HG02678 (cell line): ENCODE results near the gene EXOC4.

ENCODE experiments used
- ATAC-seq: cut with Tn5 transposase; IDR thresholded peaks from one replicate; pipeline ENCODE4 v1.9.1; 2021; ENCODE audit warnings: mild to moderate bottlenecking, moderate library complexity; ENCODE audit not compliant: unreplicated experiment

EXOC4 gene

DNA sequence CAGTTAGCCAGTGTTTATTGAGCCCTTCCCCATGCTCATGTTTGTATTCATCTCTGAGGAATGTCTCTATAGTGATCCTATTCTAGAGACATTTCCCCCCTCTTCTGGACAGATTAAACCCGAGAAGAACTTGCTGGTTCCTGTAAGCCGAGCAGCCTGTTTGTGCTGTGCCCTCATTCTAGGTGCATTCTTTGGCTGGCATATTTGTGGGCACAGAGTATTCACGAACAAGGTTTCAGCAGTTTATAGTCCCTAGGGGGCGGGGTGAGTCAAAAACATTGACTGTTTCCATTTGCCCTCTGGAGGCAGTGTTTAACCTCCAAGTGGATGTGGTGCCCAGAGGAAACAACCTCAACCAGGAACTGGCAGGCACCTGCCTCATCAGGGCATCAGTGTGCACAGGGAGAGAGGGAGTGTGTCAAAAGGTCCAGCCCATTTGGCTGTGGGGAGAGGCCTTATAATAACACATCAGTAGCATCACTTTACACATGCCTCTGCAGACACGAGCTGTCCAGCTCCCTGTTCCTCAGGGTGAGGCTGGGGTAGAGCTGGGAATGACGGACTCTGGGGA, 600.9 kb downstream of the EXOC4 start:
- peak; percentile 59 for ATAC-seq

DNA sequence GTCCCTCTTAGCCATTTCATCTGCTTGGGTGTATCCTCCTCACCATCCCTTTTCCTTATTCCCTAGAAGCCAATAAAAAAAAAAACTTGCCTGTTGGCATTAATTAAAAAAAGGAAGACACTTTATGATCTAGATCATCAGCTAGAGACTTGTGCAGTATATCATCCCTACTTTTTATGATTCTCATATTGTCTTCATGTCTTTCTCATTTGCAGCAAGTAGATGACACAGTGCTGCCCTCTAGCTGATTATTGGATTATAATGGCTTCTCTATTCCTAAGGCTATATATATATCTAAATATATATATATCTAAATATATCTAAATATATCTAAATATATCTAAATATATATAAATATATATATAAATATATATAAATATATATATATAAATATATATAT, 601.9 kb downstream of the EXOC4 start:
- ATAC-seq: no peak

DNA sequence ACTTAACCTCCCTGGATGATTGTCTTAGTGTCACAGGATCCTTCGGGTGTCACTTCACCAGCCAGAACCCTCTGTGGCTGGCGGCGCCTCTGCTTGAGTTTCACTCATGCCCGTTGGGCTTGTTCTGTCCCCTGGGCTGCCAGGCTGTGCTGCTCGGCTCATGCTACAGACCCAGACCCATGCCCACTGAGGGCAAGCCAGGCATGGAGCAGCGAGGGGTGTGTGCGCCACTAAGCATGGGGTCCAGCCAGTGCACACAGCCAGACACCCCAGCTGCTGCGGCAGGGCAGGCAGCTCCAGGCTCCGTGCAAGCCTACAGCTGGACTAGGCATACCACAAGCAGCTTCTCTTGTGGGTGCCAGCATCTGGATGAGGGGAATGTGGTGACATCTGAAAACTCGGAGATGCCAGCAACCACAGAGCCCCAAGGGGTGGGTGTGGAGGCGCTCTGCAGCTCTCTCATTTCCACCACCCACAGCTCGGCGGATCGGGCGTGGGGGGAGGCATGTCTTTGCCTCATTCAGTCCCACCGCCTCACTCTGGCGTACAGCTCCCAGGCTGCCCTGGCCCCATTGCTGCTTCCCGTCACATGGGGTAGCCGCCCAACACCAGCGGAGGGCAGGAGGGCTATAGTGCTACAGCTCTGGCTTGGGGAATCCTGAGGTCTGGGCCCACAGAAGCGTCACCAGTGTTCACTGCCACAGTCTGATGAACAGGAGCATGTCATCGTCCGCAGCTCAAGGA, 604.7 kb downstream of the EXOC4 start:
- ATAC-seq: no peak

DNA sequence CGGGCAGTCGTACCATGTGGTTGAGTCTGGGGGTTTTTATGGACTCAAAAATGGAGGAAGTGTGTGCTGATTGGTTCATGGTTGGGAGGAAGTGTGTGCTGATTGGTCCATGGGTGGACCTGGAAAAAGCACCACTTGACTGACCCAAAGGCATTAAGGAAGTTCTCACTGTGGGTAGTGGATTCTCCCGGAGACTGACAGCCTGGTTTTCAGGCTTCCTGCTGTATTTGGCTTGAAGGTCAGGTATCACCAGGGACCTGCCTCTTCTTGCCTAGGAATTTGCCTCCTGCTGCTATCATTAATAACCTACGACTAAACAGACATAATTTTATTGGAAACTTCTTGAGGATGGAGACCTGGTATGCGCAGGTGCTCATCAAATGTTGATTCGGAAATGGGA, 605.4 kb downstream of the EXOC4 start:
- no peak for ATAC-seq

DNA sequence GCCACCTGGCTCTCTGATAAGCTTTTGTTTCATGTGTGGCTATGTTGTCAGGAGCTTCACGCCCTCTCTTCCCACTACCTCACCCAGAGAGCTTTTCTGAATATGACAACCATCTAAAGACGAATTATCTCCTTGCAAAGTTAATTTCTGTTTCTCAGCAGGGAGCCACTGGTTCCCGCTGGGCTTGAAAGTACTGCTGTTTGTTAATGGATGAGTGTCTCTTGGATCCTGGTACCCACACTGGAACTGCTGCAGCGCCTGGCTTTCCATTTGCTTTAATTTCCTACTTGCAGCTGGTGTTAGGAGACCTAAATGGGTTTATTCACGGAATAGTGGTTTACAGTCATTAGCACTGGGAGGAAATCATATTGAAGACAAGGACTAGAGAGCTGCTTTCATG, 606.4 kb downstream of the EXOC4 start:
- no peak for ATAC-seq

DNA sequence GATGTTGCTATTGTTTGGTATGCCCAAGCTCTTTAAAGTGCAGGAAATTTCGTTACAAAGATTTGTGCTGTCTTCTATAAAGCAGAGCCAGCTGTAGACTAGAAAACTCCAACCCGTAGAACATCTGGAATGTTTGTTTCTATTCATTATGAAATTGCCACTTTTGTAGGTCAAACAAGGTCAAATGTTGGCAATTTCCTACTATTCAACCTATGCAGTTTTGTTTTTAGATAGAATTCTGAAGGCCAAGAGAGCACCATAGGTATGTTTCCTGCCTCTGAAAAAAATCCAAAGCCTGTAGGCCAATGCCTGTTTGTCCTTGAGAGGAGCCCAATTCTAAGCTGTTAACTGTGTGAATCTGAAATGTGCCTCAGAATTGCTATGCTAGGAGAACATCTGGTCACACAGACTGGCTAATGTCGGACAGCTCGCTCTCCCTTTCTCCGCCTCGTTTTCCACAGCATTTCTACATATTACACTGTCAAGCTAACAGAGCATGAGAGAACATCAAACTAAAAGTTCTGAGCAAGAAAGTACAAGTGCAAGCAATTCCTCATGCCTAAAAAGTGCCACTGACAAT, 607.1 kb downstream of the EXOC4 start:
- ATAC-seq: no peak

DNA sequence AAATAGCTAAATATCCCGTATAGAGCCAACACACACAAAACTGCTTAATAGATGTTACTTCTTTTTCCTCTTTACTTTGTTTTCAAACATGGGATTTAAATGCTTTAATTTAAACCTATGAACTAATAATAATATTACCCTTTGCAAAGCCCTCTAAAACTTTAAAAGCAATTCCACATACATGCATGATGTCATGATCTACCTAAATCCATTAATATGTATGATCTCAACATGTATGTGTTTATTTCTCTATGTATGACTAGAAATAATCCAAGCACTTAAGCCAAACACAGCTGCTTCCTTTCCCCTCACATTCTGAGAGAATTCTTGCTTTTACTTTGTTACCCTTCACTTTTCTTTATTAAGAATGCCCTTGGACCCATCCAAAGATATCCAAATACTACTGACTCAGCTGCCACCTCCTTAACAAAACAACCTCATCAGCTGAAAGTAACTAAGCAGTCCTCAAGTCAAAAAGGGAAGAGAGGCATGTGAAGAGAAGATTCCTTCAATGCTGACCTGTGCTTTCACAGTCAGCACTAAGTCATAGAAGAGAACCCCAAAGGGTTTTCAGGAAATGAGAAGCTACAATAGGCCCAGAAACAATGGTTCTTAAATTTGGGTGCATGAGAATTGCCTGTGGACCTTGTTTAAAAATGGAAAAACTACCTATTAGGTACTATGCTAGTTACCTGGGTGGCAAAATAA, 607.9 kb downstream of the EXOC4 start:
- ATAC-seq: no peak

DNA sequence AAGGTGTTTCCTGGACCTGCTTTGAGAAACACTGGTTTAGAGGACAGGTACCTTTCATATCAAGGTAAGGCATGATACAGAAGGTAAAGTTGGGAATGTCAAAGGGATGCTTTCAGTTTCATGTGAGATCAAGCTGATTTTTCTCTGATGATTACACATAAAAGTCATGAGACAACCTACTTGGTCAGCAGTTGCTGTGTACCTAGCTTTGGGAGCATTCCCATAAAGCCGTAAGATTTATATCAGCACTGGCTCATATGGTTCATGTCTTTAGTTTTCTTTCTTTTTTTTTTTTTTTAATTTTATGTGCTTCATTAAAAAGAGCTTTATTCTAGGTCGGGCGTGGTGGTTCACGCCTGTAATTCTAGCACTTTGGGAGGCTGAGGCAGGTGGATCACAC, 609.0 kb downstream of the EXOC4 start:
- ATAC-seq: no peak

DNA sequence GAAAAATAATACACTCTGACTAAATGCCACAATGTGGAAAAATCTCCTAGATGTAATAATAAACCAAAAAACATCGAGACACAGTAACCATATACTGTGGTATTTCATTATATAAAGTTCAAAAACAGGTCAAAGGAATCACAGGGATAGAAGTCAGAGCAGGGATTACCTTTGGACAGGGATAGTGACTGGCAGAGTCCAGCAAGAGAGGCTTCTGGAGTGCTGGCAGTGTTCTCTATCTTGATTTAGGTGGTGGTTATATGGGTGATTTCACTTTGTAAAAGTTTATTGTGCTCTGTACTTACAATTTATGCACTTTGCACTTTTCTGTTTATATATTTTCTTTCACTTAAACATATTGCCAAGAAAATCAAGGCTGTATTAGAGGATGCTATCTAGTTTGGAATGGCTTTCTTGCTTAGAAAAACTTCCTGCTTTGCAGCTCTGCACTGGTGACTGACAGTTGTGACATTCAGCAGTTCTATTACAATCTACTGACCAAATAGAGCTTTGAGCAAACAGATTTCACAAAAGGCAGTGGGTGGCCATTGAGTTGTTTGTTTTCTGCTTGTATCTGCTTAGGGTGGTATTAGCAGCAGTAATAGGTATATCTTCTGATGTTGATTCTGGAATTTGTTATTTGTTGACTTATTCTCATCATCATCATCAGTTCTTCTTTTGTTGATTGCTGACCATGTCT, 610.6 kb downstream of the EXOC4 start:
- ATAC-seq: no peak

DNA sequence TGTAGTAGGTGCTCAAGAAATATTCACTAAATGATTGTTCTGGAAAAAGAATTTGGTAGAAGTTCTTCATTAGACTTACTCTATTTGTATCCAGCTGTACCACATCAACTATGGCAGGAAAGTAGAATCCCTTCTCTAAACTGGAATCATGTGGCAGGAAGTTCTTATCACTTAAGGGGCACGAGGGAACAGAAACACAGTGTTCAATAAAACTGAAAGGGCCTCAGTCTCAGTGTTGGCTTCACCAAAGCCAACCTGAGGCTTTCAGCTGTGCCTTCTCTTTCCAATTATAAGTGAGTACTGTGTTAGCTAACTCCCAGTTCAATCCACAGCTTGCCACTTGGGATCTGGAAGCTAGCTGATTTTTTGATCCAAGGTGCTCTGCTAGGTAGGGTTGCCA, 616.7 kb downstream of the EXOC4 start:
- no peak for ATAC-seq

DNA sequence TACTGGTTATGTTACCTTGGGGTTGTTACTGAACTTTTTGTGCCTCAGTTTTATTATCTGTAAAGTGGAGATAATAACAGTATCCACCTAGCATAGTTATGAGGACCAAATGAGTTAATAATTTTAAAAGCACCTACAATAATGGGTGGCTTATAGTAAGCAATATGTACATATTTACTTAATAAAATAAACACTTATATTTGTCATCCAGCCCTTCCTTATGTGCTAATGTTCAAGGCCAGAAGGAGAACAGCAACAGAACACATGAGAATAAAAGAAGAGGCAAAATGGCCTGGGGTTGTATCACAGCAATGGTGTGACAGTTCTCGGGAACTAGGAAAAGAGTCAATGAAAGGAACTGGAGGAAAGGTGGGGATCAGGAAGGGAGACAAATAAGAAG, 618.9 kb downstream of the EXOC4 start:
- no peak for ATAC-seq

DNA sequence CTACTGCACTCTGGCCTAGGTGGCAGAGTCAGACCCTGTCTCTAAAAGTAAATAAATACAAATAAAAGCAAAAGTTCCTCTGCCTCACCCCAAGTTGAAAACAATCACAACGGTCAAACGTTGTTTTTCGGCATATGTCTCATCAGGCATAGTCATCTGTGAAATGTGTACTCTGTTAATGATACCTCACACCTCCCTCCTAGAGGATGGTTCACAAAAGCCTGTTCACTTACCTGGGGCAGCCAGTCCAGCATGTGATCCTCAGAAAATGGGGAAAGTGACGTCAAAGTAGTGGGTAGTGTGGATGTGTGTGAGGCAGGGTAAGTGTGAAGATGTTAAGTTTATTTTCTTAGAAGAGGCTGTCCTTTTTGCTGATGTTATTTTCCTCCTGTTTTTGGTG, 620.3 kb downstream of the EXOC4 start:
- no peak for ATAC-seq

DNA sequence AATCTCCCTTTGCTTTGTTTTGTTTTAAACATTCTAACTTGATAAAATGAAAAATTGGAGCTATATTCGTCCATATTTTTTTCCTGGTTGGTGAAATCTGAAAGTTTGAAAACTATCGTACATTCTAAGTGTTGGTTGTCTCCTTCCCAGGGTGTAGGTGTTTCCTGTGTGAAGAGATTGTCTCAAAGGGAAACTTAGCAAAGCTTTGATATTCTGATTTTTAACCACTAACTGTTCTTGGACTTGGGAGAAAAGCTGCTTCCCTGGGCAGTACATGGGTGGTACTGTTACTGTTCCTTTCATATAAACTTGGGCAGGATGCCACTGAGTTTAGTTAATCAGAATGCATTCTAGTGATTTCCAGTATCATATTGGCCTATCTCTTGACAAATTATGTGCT, 620.8 kb downstream of the EXOC4 start:
- no peak for ATAC-seq

DNA sequence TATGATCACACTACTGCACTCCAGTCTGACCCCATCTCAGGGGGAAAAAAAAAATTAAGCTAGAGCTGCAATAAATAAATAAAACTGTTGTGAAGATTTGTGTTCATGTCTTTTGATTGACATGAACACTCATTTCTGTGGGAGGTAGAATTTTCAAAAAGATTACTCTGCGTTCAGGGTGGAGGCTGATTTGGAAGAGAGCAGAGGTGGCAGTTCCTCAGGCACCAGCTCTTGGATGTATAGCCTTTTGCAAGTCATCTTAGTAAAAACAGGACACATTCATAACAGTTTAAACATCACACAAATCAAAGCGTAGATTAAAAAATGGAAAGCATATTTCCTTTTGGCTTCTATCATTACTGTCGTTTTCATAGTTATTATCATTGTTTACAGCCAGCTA, 630.7 kb downstream of the EXOC4 start:
- no peak for ATAC-seq

DNA sequence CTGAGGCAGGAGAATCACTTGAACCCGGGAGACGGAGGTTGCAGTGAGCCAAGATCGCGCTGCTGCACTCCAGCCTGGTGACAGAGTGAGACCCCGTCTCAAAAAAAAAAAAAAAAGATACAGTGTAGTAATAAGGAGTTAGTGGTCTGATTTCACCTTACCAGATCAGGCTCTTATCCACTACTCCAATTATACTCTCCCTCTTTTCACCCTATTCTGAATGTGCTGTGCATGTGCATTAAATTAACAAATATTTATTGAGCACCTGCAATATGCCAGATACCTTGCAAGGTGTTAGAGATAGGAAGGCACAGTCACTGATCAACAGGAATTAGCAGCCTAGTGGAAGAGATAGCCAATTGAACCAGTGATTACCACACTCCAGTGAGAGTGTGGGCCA, 632.3 kb downstream of the EXOC4 start:
- no peak for ATAC-seq

DNA sequence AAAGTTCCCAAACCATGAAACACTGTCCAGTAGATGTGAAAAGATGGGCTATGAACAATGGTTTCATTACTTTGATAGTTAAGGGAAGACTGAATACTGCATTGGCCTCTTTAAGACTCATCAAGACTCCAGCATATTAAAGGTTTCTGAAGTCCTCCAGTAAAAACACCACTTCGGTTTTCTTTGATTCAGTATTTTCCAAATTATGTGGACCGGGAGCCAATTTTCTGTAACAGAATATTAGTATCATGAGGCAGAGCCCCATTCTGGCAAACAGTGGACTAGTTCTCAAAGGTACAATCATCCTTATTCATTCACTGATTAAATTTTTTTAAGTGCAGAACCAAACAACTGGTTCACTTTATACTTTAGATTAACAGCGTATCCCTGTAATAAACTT, 633.2 kb downstream of the EXOC4 start:
- ATAC-seq: no peak

DNA sequence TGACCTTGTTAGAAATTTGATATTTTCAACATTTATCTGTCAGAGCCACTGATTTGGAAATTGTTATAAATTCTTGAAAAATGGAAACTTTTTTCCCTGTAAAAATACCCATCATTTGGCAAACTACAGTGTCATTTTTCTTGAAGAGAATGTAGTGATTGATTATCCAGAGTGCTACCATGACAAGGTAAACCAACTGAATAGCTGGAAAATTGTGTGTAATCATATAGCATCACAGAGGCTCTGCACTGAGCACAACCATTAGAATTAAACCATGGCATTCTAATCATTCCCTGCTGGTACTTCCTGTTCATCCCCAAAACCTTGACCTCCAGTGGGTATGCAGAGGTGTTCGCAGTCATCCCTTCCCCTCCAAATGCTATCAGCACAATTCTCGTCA, 633.9 kb downstream of the EXOC4 start:
- no peak for ATAC-seq

DNA sequence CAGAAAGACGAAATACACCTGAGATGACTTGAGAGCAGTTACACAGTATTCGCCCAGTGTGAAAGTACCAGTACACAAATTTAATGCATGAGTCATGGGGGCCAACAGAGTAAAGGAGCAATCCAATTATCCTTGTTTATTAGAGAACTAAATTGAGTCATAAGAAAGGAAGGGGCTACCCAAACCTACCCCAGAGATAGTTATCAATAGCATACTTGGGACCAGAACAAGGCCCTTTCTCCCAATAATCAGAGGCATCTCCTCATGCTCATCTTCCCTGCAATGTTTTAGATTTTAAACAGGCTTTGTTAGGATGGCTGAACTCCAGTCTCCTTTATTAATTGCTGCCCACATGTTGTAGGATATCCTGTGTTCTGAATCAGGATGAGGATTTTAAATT, 634.6 kb downstream of the EXOC4 start:
- ATAC-seq: no peak

DNA sequence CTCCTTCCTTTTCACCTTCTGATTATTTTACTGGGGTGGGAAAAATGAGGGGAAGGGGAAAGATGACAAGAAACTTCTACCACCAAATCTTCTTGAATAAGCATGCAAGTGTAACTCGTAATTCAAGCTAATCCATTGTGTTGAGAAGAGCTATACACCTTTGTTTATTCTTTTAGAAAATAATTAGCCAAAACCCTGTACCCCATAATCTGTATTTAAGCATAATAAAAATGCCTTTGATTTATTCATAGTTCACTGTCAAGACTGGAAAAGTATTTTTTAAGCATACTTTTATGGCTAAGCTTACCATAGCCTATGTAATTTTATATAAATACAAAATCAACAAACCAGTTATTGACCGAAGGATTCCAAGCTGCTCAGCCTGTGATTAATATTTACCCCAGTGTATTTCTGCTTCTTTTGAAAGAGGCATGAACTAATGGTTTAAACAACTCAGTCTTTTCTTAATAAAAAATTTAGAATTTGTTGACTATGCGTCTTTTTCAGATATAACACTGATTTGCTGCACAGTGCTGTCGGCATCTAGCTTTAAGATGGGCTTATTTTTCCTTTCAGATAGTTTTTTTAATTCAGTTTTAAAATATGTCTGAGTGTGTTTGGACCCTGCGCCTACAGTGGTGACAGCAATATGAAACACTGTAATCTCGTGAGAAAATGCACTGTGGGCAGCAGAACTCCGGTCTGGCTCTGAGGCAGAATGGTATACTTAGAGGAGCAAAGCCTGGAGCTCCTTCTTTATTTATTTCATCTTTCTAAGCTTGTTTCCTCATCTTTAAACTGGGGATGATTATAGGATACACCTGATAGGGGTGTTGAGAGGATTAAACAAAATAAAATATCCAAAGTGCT, 635.4 kb downstream of the EXOC4 start:
- ATAC-seq: no peak

DNA sequence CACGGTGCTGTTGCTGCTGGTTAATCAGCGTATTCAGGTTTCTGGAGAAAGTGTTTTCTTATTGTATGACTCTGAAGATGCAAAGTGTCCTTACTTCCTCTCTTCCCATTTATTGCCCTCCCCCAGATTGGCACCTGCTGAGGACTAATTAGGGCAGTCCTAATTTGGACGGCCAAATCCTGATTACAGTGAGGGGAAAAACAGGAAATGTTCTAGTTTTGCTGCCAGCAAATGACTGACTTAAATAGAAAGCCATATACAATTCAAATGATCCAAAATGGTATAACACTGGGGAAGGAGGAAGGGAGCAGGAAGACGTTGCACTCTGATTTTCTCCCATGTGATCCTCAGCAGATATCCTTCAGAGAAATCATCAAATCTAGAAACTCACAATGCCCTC, 651.9 kb downstream of the EXOC4 start:
- no peak for ATAC-seq
